HepG2 (cell line): ENCODE data around the gene FRMD8. TPM values are rescaled to one million over a fixed set of nuclear protein-coding genes. Genes with fewer than 3 reads are reported as not detected.

Source experiments
- BCL6 ChIP-seq: IDR thresholded peaks from 2 replicates; pipeline ENCODE4 v1.6.1; 2016; ENCODE audit warnings: missing genetic modification reagents, missing compliant biosample characterization
- CREBL2 ChIP-seq: sonication (generic); formaldehyde crosslinking; IDR thresholded peaks from 2 replicates; pipeline ENCODE4 v1.8.1; 2023; ENCODE audit warnings: missing genetic modification reagents, mild to moderate bottlenecking, borderline replicate concordance
- DPF2 ChIP-seq: sonication (generic); formaldehyde crosslinking; IDR thresholded peaks from 2 replicates; pipeline ENCODE4 v1.4.0; 2020; ENCODE audit warnings: mild to moderate bottlenecking, low read depth, missing genetic modification reagents, borderline replicate concordance
- ETV6 ChIP-seq: sonication (generic); formaldehyde crosslinking; conservative IDR thresholded peaks from 2 replicates; pipeline ENCODE4 v1.4.0; 2020; ENCODE audit warnings: missing genetic modification reagents
- FLYWCH1 ChIP-seq: sonication (generic); formaldehyde crosslinking; IDR thresholded peaks from 2 replicates; pipeline ENCODE4 v1.8.1; 2023; ENCODE audit warnings: mild to moderate bottlenecking, missing genetic modification reagents
- FUBP1 ChIP-seq: sonication (generic); formaldehyde crosslinking; IDR thresholded peaks from 2 replicates; pipeline ENCODE4 v1.5.1; 2020; ENCODE audit warnings: missing genetic modification reagents, mild to moderate bottlenecking, borderline replicate concordance
- MTA3 ChIP-seq: sonication (generic); formaldehyde crosslinking; IDR thresholded peaks from 2 replicates; pipeline ENCODE4 v1.4.0; 2020; ENCODE audit warnings: missing genetic modification reagents
- POLR2A ChIP-seq, 2 experiments: IDR thresholded peaks; 2 replicates each; pipeline ENCODE4 v1.6.1; 2011; ENCODE audit warnings: low read depth in 2 of 2, low read length in 2 of 2, mild to moderate bottlenecking in 1 of 2, moderate library complexity in 1 of 2; ENCODE audit not compliant: insufficient read depth in 1 of 2
- TIGD3 ChIP-seq: sonication (generic); formaldehyde crosslinking; IDR thresholded peaks from 2 replicates; pipeline ENCODE4 v1.5.1; 2020; ENCODE audit warnings: mild to moderate bottlenecking, missing genetic modification reagents, borderline replicate concordance
- ZBED4 ChIP-seq: sonication (generic); formaldehyde crosslinking; IDR thresholded peaks from 2 replicates; pipeline ENCODE4 v1.4.0; 2020; ENCODE audit warnings: missing genetic modification reagents, borderline replicate concordance
- ZBTB1 ChIP-seq: sonication (generic); formaldehyde crosslinking; IDR thresholded peaks from 2 replicates; pipeline ENCODE4 v1.4.0; 2020; ENCODE audit warnings: missing genetic modification reagents, borderline replicate concordance
- ZBTB25 ChIP-seq: IDR thresholded peaks from 2 replicates; pipeline ENCODE4 v1.6.1; 2018; ENCODE audit warnings: missing genetic modification reagents
- ZBTB7B ChIP-seq: sonication (generic); formaldehyde crosslinking; IDR thresholded peaks from 2 replicates; pipeline ENCODE4 v1.4.0; 2020; ENCODE audit warnings: missing genetic modification reagents
- ZFP37 ChIP-seq: sonication (generic); formaldehyde crosslinking; IDR thresholded peaks from 2 replicates; pipeline ENCODE4 v1.4.0; 2020; ENCODE audit warnings: missing genetic modification reagents, borderline replicate concordance
- ZNF30 ChIP-seq: sonication (generic); formaldehyde crosslinking; IDR thresholded peaks from 2 replicates; pipeline ENCODE4 v1.5.0; 2020; ENCODE audit warnings: mild to moderate bottlenecking, missing genetic modification reagents
- ZNF563 ChIP-seq: sonication (generic); formaldehyde crosslinking; IDR thresholded peaks from 2 replicates; pipeline ENCODE4 v1.8.0; 2022; ENCODE audit warnings: mild to moderate bottlenecking, moderate library complexity, missing genetic modification reagents
- ZNF576 ChIP-seq: sonication (generic); formaldehyde crosslinking; IDR thresholded peaks from 2 replicates; pipeline ENCODE4 v1.4.0; 2020; ENCODE audit warnings: mild to moderate bottlenecking, missing genetic modification reagents
- ZNF7 ChIP-seq: IDR thresholded peaks from 2 replicates; pipeline ENCODE4 v1.6.1; 2016; ENCODE audit warnings: missing biosample characterization, missing genetic modification reagents
- polyA plus RNA-seq, 8 experiments: library from polyadenylated mRNA; depleted of rRNA in 3 of 8; stranded (reverse) in 7 of 8; unstranded in 1 of 8; fragments of >200 nt; fragmentation: Illumina TruSeq in 4 of 8; extraction: Trizol in 4 of 8; gene quantifications; 2 replicates each; pipeline versions ENCODE4 v1.2.1 to v1.2.3, GENCODE V29; 2011 to 2016; ENCODE audit warnings: low read depth in 4 of 8, missing spikeins in 1 of 8, mixed read lengths in 1 of 8; ENCODE audit not compliant: insufficient read depth in 1 of 8
- total RNA-seq, 5 experiments: library from RNA; depleted of rRNA; stranded (reverse); fragments of >200 nt; fragmentation: Illumina TruSeq; extraction: Trizol; gene quantifications; 2 replicates each; pipeline ENCODE4 v1.2.3, GENCODE V29; 2016; ENCODE audit warnings: low read depth in 1 of 5

FRMD8 gene
- total and polyA plus RNA-seq, 2 of the 13 experiments (the other 11 are each of a cell fraction or from before 2014, with no cell fraction given): 5.8 to 20.6 TPM

- TF ChIP-seq ZBTB25 (peak; percentile 87), ZBED4 (CRISPR knock-in tag) (peak; percentile 90), POLR2A (IDR thresholded peaks at IDR 0.05; ENCODE audit: insufficient read depth in 1 of 2, low read depth in 2 of 2, low read length in 2 of 2) (peak in 1 of 2 experiments; percentile 84; a peak in 2 of 4 replicates), FUBP1 (CRISPR knock-in tag) (no peak), ETV6 (CRISPR knock-in tag) (peak; percentile 9), ZBTB7B (CRISPR knock-in tag) (peak; percentile 67), DPF2 (peak; percentile 83), ZNF30 (no peak), MTA3 (CRISPR knock-in tag) (no peak), ZNF563 (CRISPR knock-in tag) (peak; percentile 82), ZNF7 (no peak), CREBL2 (no peak; the same call in 1 of the 2 replicates), TIGD3 (0 out of 2 replicates have a peak, but pooled peaks have one; percentile 20), BCL6 (CRISPR knock-in tag) (peak; percentile 67; the same call in 1 of the 2 replicates), ZNF576 (CRISPR knock-in tag) (peak; percentile 19; the same call in 1 of the 2 replicates), ZFP37 (CRISPR knock-in tag) (0 out of 2 replicates have a peak, but pooled peaks have one; percentile 41), ZBTB1 (CRISPR knock-in tag) (no peak), FLYWCH1 (CRISPR knock-in tag) (no peak)
Observed at GRCh38 chr11:65382033-65382803, 4.2 kb upstream of the FRMD8 start, which contains the start of gene SLC25A45 (continued).
